Trophoblast cell (in vitro differentiated cells and primary cell): ENCODE measurements around the gene SLC34A1.

Source experiments
- DNase-seq, 2 donors: peaks; one replicate each; pipeline ENCODE4 v3.0.0-alpha.2; 2016
- H2AFZ ChIP-seq: 2 replicates; pipeline ENCODE4 v1.6.1; 2013; ENCODE audit warnings: low read length, moderate library complexity, mild to moderate bottlenecking; ENCODE audit not compliant: insufficient read depth, poor library complexity
- H2AK5ac ChIP-seq: 2 replicates; pipeline ENCODE4 v1.6.1; 2013; ENCODE audit warnings: mild to moderate bottlenecking, low read length
- H2BK120ac ChIP-seq: 2 replicates; pipeline ENCODE4 v1.6.1; 2013; ENCODE audit warnings: low read length, mild to moderate bottlenecking, moderate library complexity; ENCODE audit not compliant: insufficient read depth, poor library complexity
- H2BK12ac ChIP-seq: 2 replicates; pipeline ENCODE4 v1.6.1; 2013; ENCODE audit warnings: mild to moderate bottlenecking, low read length, moderate library complexity
- H2BK5ac ChIP-seq: 2 replicates; pipeline ENCODE4 v1.6.1; 2013; ENCODE audit warnings: low read length, low read depth, moderate library complexity, mild to moderate bottlenecking; ENCODE audit not compliant: poor library complexity
- H3K14ac ChIP-seq: 2 replicates; pipeline ENCODE4 v1.6.1; 2013; ENCODE audit warnings: mild to moderate bottlenecking, low read length
- H3K18ac ChIP-seq: 2 replicates; pipeline ENCODE4 v1.6.1; 2013; ENCODE audit warnings: mild to moderate bottlenecking, low read length
- H3K23ac ChIP-seq: 2 replicates; pipeline ENCODE4 v1.6.1; 2013; ENCODE audit warnings: low read length
- H3K27ac ChIP-seq: 2 replicates; pipeline ENCODE4 v1.5.1; 2013; ENCODE audit warnings: low read depth, mild to moderate bottlenecking, inconsistent platforms, low read length, moderate library complexity
- H3K27me3 ChIP-seq: 2 replicates; pipeline ENCODE4 v1.6.1; 2013; ENCODE audit warnings: inconsistent platforms, mild to moderate bottlenecking, low read length, moderate library complexity; ENCODE audit not compliant: insufficient read depth
- H3K36me3 ChIP-seq, 2 experiments: 1 replicate in 1 of 2; 2 replicates in 1 of 2; pipeline ENCODE4 v1.6.1; 2013; ENCODE audit warnings: low read length in 2 of 2, mild to moderate bottlenecking in 2 of 2, moderate library complexity in 1 of 2; ENCODE audit not compliant: insufficient read depth in 2 of 2, control insufficient read depth in 1 of 2
- H3K4ac ChIP-seq: 2 replicates; pipeline ENCODE4 v1.6.1; 2013; ENCODE audit warnings: low read depth, mild to moderate bottlenecking, low read length, moderate library complexity
- H3K4me1 ChIP-seq, 2 experiments: 1 replicate in 1 of 2; 2 replicates in 1 of 2; pipeline ENCODE4 v1.6.1; 2013; ENCODE audit warnings: low read length in 2 of 2, mild to moderate bottlenecking in 2 of 2, moderate library complexity in 1 of 2; ENCODE audit not compliant: insufficient read depth in 2 of 2, control insufficient read depth in 1 of 2
- H3K4me2 ChIP-seq: 2 replicates; pipeline ENCODE4 v1.6.1; 2013; ENCODE audit warnings: inconsistent platforms, mild to moderate bottlenecking, low read length, moderate library complexity
- H3K4me3 ChIP-seq: 2 replicates; pipeline ENCODE4 v1.5.1; 2013; ENCODE audit warnings: mild to moderate bottlenecking, low read depth, low read length, inconsistent platforms
- H3K79me1 ChIP-seq: one replicate; pipeline ENCODE4 v1.6.1; 2013; ENCODE audit warnings: low read length
- H3K79me2 ChIP-seq: 2 replicates; pipeline ENCODE4 v1.6.1; 2013; ENCODE audit warnings: low read length, mild to moderate bottlenecking; ENCODE audit not compliant: control insufficient read depth, insufficient read depth, poor library complexity
- H3K9ac ChIP-seq: 2 replicates; pipeline ENCODE4 v1.6.1; 2013; ENCODE audit warnings: mild to moderate bottlenecking, low read length
- H3K9me3 ChIP-seq: 2 replicates; pipeline ENCODE4 v1.6.1; 2013; ENCODE audit warnings: low read depth, mild to moderate bottlenecking, control low read depth, inconsistent platforms, low read length; ENCODE audit not compliant: insufficient read depth
- H4K12ac ChIP-seq: 2 replicates; pipeline ENCODE4 v1.6.1; 2013; ENCODE audit warnings: low read depth, mild to moderate bottlenecking, low read length, moderate library complexity
- H4K8ac ChIP-seq: 2 replicates; pipeline ENCODE4 v1.6.1; 2013; ENCODE audit warnings: low read depth, mild to moderate bottlenecking, low read length, moderate library complexity
- H4K91ac ChIP-seq: one replicate; pipeline ENCODE4 v1.6.1; 2013; ENCODE audit warnings: low read depth, mild to moderate bottlenecking, low read length, moderate library complexity
- WGBS: extraction: QIAGEN DNeasy Blood & Tissue Kit; methylation state at CpG from one replicate; pipeline ENCODE4 v1.1.7; 2013; ENCODE audit warnings: missing lambda C conversion rate; ENCODE audit not compliant: insufficient read length, insufficient coverage; ENCODE audit errors: extremely low coverage; 5-methylcytosine and 5-hydroxymethylcytosine counted together

The SLC34A1 gene

DNA sequence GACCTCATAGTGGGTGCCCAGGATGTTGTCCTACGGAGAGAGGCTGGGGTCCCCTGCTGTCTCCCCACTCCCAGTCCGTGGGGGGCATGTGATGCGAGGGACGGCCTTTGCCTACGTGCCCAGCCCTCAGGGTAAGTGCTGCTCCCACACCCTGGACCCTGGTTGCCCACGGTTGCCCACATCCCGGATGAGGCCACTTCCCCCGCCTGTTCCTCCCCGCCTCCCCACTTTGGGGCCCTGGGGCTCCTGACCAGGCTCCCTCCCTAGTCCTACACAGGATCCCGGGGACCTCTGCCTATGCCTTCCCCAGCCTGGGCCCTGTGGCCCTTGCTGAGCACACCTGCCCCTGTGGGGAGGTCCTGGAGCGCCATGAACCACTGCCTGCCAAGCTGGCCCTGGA lies 1.5 kb downstream of the SLC34A1 start:
- Histone ChIP-seq H3K36me3 (no peaks in the 10 kb centered on the region), H3K4me2 (no peak overlapping the region), H4K91ac (no peak overlapping the region), H3K79me2 (no peaks in the 10 kb centered on the region), H3K4ac (no peak overlapping the region), H3K27ac (no peak overlapping the region), H3K9ac (no peak overlapping the region), H2AFZ (no peak overlapping the region), H3K4me3 (no peak overlapping the region), H2BK5ac (no peak overlapping the region), H4K8ac (no peak overlapping the region), H3K4me1 (peaks cover 14 to 17% of the 10 kb centered on the region in 2 experiments), H3K79me1 (peaks cover 5% of the 10 kb centered on the region), H2AK5ac (no peak overlapping the region), H3K18ac (no peak overlapping the region), H2BK12ac (no peak overlapping the region), H2BK120ac (no peak overlapping the region), H3K23ac (no peak overlapping the region), H3K27me3 (no peaks in the 10 kb centered on the region), H3K9me3 (peaks cover 1% of the 10 kb centered on the region), H3K14ac (no peak overlapping the region), H4K12ac (no peak overlapping the region)
- DNase-seq = no peak
- WGBS = no CpG with 5 or more reads among the region's 11 CpGs

DNA sequence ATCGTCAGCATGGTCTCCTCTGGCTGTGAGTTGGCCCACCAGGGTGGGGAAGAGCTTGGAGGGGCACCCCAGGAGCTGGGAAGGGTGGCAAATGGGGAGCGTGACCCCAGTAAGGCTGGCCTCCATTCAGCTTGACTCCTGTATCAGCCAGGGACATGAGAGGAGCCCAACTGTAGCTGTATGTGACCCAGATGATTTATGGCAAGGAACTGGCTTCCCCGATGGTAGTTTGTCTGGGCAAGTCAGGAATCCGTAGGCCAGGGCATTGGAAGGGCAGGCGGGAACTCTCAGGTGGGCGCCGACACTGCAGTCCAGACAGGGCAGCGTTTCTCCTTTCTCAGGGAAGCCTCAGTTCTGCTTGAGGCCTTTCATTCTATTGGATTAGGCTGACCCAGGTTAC lies 2.3 kb downstream of the SLC34A1 start:
- H3K79me2 ChIP-seq = no peaks in the 10 kb centered on the region
- no peak overlapping the region for H2AK5ac ChIP-seq
- H3K4me1 ChIP-seq = peaks cover 14 to 17% of the 10 kb centered on the region in 2 experiments
- H3K23ac ChIP-seq = no peak overlapping the region
- no peak overlapping the region for H2BK120ac ChIP-seq
- no peak overlapping the region for H4K12ac ChIP-seq
- no peak overlapping the region for H2AFZ ChIP-seq
- no peak overlapping the region for H3K14ac ChIP-seq
- no peak overlapping the region for H3K18ac ChIP-seq
- H2BK5ac ChIP-seq = no peak overlapping the region
- H3K27me3 ChIP-seq = no peaks in the 10 kb centered on the region
- H3K4me3 ChIP-seq = no peak overlapping the region
- H3K27ac ChIP-seq = no peak overlapping the region
- H3K4me2 ChIP-seq = no peak overlapping the region
- peaks cover 1% of the 10 kb centered on the region for H3K9me3 ChIP-seq
- no peak overlapping the region for H2BK12ac ChIP-seq
- no peak for DNase-seq
- no peak overlapping the region for H4K91ac ChIP-seq
- no peak overlapping the region for H3K9ac ChIP-seq
- no peaks in the 10 kb centered on the region for H3K36me3 ChIP-seq
- H3K79me1 ChIP-seq = peaks cover 5% of the 10 kb centered on the region
- no peak overlapping the region for H4K8ac ChIP-seq
- H3K4ac ChIP-seq = no peak overlapping the region
- WGBS = no CpG with 5 or more reads among the region's 8 CpGs

DNA sequence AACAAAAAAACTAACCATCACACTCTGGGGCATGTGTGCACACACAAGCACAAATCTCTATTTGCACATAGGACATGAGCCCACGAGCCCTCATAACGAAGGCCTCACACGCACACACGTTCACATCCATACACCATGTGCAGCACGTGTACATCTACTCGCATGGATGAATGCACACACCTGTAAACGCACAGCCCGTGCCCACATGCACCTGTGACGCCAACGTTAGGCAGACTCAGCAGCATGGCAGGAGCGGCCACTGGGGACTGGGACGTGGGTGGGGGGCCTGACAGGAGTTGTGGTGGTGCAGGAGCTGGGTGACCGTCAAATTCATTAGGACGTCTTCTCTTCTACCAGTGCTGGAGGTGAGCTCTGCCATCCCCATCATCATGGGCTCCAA lies 3.2 kb downstream of the SLC34A1 start:
- H4K8ac ChIP-seq = no peak overlapping the region
- H3K79me2 ChIP-seq = no peaks in the 10 kb centered on the region
- H3K23ac ChIP-seq = no peak overlapping the region
- peaks cover 5% of the 10 kb centered on the region for H3K79me1 ChIP-seq
- H3K9me3 ChIP-seq = peaks cover 1% of the 10 kb centered on the region
- no peak overlapping the region for H3K14ac ChIP-seq
- H2AK5ac ChIP-seq = no peak overlapping the region
- H3K4me2 ChIP-seq = no peak overlapping the region
- H4K91ac ChIP-seq = no peak overlapping the region
- H2BK120ac ChIP-seq = no peak overlapping the region
- no peaks in the 10 kb centered on the region for H3K36me3 ChIP-seq
- no peak overlapping the region for H3K27ac ChIP-seq
- no peak overlapping the region for H2BK12ac ChIP-seq
- H3K18ac ChIP-seq = no peak overlapping the region
- no peaks in the 10 kb centered on the region for H3K27me3 ChIP-seq
- WGBS = no CpG with 5 or more reads among the region's 14 CpGs
- no peak overlapping the region for H4K12ac ChIP-seq
- no peak overlapping the region for H2AFZ ChIP-seq
- H3K4me1 ChIP-seq = peaks cover 14 to 17% of the 10 kb centered on the region in 2 experiments
- H3K4ac ChIP-seq = no peak overlapping the region
- DNase-seq = no peak
- no peak overlapping the region for H2BK5ac ChIP-seq
- H3K4me3 ChIP-seq = no peak overlapping the region
- H3K9ac ChIP-seq = no peak overlapping the region

DNA sequence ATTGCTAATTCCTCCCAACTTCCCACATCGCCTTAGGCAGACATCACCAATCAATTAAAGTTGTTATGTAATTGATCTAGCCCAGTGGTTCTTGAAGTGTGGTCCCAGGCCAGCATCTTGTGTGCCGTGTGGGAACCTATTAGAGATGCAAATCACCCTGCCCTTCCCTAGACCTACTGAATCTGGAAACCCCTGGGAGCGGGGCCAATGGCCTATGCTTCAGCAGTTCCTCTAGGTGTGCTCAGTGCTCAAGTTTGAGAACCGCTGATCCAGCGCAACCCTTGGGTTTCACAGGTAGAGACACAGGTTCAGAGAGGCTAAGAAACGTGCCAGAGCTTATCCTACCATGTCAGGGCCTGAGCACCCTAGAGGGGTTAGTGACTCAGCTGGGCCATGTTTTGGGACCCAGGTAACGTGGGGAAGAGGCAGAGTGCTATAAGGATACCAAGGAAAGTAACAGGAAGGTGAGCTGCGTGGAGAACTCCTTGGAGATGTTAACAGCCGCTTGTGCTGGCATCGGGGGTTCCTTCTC lies 4.4 kb downstream of the SLC34A1 start:
- H4K12ac ChIP-seq = no peak overlapping the region
- no peak overlapping the region for H3K9ac ChIP-seq
- no peak overlapping the region for H3K23ac ChIP-seq
- no peak overlapping the region for H3K4me2 ChIP-seq
- peak overlapping the region; percentile 34 for H3K18ac ChIP-seq
- H3K4me1 ChIP-seq = peaks cover 14 to 17% of the 10 kb centered on the region in 2 experiments
- no CpG with 5 or more reads among the region's 10 CpGs for WGBS
- H3K79me2 ChIP-seq = no peaks in the 10 kb centered on the region
- H3K36me3 ChIP-seq = no peaks in the 10 kb centered on the region
- H3K14ac ChIP-seq = no peak overlapping the region
- no peak overlapping the region for H3K4me3 ChIP-seq
- H2AK5ac ChIP-seq = no peak overlapping the region
- no peaks in the 10 kb centered on the region for H3K27me3 ChIP-seq
- no peak overlapping the region for H2BK120ac ChIP-seq
- H2BK5ac ChIP-seq = no peak overlapping the region
- H3K9me3 ChIP-seq = peaks cover 1% of the 10 kb centered on the region
- peak overlapping the region; percentile 11 for H4K91ac ChIP-seq
- H3K27ac ChIP-seq = no peak overlapping the region
- peaks cover 5% of the 10 kb centered on the region for H3K79me1 ChIP-seq
- no peak overlapping the region for H4K8ac ChIP-seq
- DNase-seq = no peak
- H3K4ac ChIP-seq = no peak overlapping the region
- H2BK12ac ChIP-seq = no peak overlapping the region
- H2AFZ ChIP-seq = no peak overlapping the region
